Muscle of arm (tissue), 12 donors: ENCODE measurements around the gene AFTPH. TPM values are rescaled to one million over a fixed set of nuclear protein-coding genes. Genes with fewer than 3 reads are reported as not detected.

Experiments used
- DNase-seq: peaks from one replicate; pipeline ENCODE4 v3.0.0-alpha.2; 2013
- polyA plus RNA-seq, 12 donors: library from polyadenylated mRNA; unstranded; fragments of 120-200 nt; gene quantifications; one replicate each; pipeline ENCODE4 v1.2.1, GENCODE V29; 2013; ENCODE audit not compliant: insufficient read length in 12 of 12

Gene AFTPH
- polyA plus RNA-seq, 12 donors = 16.3 to 36.5 (median 22.8) TPM; not detected in 1

GRCh38 chr2:64586883-64587481 lies 62.9 kb downstream of the AFTPH start:
- DNase-seq = peak; percentile 61

- no peak for DNase-seq
Measured at GRCh38 chr2:64587561-64587960, 63.4 kb downstream of the AFTPH start.

DNA sequence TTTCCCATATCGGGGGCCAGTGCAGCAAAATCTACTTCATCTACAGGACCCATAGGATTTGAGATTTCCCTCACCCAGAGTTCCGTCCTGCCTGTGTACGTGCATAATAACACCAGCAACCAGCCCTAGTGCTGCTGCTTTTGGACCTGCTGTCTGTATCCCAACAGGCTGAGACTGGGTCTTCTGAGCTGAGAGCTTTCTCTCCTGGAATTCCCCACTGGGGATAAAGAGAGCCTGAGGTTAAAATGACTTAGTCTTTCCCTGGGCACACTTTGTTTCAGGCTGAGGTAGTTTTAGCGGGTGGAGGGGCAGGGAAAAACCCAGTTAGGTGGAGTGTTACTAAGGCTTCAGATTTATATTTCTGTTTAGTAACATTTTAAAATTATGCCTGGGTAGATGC lies 67.1 kb downstream of the AFTPH start:
- DNase-seq = no peak

- DNase-seq = no peak
Measured at GRCh38 chr2:64593035-64593655, 69.0 kb downstream of the AFTPH start.

GRCh38 chr2:64594226-64594989 lies 70.3 kb downstream of the AFTPH start:
- no peak for DNase-seq

- no peak for DNase-seq
Measured at GRCh38 chr2:64595397-64596176, 71.5 kb downstream of the AFTPH start.

GRCh38 chr2:64598226-64598625 lies 74.1 kb downstream of the AFTPH start:
- no peak for DNase-seq

- DNase-seq = no peak
Measured at GRCh38 chr2:64599469-64599868, 75.3 kb downstream of the AFTPH start.

DNA sequence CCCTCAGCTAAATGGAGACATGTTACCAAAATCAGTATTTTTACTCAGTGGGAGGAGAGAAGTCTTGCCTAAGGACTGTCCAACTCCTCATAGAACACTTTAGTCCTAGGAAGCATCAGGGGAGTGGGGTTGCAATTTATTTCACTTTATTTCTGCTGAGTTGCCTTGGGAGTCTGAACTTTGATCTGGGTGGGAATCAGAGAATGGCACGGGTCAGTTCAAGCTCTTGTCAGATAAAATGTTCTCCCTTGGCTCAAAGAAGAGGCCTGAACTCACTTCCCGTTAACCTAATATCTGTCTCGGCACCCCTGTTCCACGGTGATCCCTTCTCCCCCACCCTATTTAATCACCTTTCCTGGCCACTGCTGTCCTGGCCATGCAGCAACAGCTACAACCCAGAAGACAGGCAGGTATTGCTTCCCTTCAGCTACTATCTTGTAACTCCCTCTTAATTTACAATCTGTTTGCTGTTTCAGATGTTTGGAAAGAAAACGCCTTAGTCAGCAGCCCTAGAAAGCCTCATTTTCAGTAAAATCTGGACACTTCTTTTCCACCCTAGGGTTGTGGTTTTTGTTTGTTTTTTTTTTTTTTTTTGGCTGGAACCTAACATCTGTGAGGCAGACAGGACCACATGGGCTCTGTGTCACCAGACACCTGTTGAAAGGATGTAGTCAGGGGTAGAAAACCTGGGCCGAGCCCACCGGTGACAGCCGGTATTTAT lies 77.1 kb downstream of the AFTPH start:
- DNase-seq = no peak

DNA sequence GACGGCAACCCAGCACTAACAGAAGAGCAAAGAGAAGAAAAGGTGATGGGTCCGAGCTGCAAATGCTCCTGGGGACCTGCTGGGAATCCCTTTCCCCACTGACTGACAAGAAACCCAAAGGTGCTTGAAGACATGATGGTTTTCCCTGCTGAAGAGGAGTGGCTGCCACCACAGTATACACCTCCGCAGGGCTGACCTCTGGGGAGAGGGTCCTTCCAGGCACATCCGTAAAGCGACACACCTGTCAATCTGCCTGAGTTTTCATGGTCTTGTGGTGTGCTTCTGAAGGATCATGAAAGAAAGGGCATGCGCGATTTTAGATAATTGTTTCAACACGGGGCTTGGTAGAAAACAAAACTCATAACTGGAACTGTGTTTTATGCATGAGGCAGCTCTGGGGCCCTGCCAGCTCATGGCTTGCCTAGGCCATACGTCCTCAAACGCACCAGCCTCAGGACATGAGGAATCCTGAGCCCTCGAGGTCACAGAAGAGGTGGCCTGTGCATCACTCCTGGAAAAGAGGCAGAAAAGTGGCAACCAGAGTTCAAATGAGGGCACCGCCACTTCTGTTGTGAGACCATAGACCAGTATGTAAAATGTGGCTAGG lies 77.8 kb downstream of the AFTPH start:
- DNase-seq = no peak

GRCh38 chr2:64602436-64602835 lies 78.3 kb downstream of the AFTPH start:
- no peak for DNase-seq

DNA sequence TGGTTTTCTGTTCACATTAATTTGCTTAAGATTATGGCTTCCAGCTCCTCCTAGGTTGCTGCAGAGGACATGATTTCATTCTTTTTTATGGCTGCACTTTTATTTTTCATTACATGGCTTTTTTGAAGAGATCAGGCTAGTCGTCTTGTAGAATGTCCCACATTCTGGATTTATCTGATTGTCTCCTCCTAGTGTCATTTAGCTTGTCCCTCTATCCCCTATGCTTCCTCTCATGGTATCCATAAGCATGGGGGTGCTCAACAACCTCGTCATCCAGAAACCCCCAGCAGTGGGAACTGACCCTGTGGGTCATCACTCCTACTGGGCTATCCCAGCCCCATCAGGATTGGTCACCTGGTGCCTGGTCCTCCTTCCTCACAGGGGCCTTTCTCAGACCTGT lies 80.0 kb downstream of the AFTPH start:
- no peak for DNase-seq

GRCh38 chr2:64605026-64605471 lies 80.9 kb downstream of the AFTPH start:
- no peak for DNase-seq

DNA sequence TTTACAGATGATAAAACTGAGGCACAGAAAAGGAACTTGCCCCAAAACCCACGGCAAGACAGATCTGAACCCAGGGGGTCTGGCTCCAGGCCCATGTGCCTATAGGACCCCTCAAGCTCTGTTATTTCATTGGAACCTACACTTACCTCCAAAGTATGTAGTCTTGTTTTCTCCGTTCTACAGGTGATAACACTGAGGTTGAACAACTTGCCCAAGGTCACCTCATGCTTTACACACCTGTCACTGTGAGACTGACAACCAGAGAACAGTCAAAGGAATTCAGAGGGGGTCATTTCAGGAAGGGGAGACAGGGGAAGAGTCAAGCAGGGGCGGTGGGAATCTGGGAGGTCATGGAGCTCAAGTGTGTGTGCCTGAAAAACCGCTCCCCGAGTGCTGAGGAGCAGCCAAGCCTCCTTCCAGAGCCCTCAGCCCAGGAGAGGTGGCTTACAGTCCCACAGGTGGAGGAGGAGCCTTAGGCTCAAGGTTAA lies 81.9 kb downstream of the AFTPH start:
- DNase-seq = no peak

DNA sequence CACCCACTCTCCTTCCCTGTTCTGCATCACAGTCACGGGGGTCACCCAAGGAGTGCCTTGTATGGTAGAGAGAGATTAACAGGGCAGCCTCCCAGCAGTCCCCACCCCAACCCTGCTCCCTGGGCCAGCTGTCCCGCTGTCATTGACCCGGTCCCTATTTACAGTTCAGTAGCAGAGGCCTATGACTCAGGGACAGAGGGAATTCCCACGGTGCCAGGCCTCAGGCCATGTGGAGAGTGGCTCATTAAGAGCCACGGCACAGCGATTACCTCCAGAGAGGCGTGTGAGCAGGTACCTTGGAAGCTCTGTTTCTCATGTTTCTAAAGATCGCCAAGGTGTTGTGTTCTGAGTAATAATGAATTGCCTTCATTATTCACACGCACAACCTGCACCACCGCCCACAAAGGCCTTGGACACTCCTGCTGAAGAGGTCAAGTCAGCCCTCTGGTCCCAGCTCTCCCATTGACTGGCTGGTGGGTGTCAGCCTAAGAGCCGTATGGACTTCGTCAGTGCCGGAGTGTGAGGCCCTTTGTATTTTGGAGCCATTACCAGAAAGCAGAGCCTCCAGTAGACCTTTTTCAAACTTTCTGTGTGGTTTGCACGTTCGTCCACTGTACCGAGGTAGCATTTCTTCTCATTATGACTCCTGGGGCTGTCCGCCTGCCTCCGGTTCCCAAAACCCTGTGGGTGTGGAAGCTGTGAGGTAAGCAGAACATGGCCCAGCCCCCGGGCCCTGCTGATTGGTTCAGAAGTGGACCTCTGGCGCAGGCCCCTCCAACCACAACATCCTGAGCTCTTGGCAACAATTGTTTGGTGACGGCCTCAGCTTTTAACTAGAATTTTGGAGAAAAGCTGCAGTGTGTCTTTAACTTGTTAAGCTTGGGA lies 82.6 kb downstream of the AFTPH start:
- DNase-seq = peak; percentile 92

- DNase-seq = no peak
Measured at GRCh38 chr2:64607381-64608304, 83.5 kb downstream of the AFTPH start.

DNA sequence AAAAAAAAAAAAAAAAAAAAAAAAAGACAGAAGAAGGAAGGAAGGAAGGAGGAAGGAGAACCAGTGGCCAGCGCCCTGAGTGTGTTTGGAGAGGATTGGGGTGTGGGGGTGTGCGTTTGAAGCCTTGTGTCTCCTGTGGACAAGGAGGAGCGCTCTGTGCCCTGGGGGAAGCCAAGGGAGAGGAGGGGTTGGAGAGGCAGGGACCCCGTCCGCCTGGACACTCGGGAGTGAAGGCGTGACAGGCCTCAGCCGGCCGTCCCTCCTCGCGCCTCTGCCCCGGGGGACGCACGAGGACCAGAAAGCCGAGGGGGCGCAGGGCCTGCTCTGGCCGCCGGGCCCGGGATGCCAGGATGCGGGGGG lies 84.7 kb downstream of the AFTPH start:
- no peak for DNase-seq

- DNase-seq = no peak
Measured at GRCh38 chr2:64609227-64609941, 85.3 kb downstream of the AFTPH start.
